ENCODE results near the gene TNK2.
A peak's percentile ranks its signal among the peaks of the same experiment; 100 is the strongest.

DNA sequence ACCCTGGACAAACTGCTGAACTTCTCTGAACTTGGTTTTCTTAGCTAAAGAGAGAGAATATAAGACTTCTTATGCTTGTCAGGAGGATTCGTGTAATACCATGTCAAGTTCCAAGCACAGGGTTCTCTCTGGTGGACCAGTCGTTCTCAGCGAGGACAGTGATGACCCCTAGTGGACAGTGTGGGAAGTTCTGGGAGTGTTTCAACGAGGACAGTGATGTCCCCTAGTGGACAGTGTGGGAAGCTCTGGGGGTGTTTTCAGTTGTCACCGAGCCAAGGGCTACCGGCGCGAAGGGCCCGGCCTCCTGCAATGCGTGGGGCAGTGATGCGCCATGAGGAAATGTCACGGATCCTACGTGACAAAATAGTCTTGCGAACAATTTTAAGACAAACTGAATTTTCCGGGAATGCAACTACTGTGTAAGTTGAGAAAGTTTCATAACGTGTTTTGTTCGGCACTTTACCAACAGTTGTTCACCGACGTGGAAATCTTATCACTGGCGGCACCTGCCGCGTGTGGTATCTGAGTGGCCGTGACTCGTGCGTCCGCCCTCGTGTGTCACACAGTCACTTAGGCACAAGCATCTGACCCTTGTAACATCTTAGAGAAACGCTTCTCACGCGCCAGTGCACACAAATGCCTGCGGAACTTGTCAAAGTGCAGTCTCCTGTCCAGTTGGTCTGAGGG lies 57.4 kb downstream of the TNK2 start:
- peak; percentile 100 for TF ChIP-seq CTCF (IDR thresholded peaks at IDR 0.05; ENCODE audit: low read length)
- TF ChIP-seq EZH2 (IDR thresholded peaks at IDR 0.05; ENCODE audit: borderline replicate concordance, low read length), result no peak
